ENCODE data around the gene GPR33.

DNA sequence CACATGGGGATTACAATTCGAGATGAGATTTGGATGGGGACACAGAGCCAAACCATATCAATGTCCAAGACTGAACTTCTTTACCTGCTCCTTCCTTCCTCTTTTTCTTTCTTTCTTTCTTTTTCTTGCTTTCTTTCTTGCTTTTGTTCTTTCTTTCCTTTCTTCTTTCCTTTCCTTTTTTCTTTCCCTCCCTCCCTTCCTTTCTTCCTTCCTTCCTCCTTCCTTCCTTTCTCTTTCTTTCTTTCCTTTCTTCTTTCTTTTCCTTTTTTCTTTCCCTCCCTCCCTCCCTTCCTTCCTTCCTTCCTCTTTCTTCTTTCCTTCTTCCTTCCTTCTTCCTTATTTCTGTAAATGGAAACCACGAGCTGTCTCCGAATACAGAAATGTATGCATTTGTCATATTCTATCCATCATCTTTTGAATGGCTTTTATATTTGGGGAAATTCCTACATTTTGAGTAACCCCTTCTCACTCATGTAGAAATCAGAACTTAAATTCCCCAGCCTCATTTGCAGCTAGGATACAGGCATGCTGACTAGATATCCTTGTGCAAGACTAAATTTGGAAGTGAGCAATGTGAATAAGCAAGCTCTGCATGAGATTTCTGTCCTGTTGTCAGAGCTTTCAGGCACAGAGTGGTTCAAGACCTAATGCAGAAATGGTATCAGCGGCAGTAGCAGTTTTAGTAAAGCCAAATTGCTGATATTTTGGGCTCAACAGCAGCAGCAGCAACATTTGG lies 11.5 kb downstream of the GPR33 start:
- TF ChIP-seq CTCF (IDR thresholded peaks at IDR 0.05): no peak
- no peak for TF ChIP-seq POLR2AphosphoS5 (IDR thresholded peaks at IDR 0.05)
